H1 (cell line): ENCODE results near the gene BAIAP2. TPM values are rescaled to one million over a fixed set of nuclear protein-coding genes. Genes with fewer than 3 reads are reported as not detected.

Experiments used
- CTCF ChIA-PET: fragments of 300-600 bp; sonication (Branson Sonifier 250); formaldehyde crosslinking; loops from one replicate; lab custom pipeline; 2021; ENCODE audit not compliant: partially characterized antibody; lab: Charles Lee
- POLR2A ChIA-PET: fragments of 300-600 bp; sonication (Branson Sonifier 250); formaldehyde crosslinking; loops from one replicate; lab custom pipeline; 2021; ENCODE audit warnings: inconsistent platforms; ENCODE audit not compliant: partially characterized antibody; lab: Charles Lee
- DNase-seq, 2 experiments: peaks; one replicate each; pipeline versions ENCODE4 v3.0.0 to v3.0.0-alpha.2; 2010 to 2022; ENCODE audit warnings: low spot score in 2 of 2, low read depth in 1 of 2, mixed read lengths in 1 of 2
- FAIRE-seq: peaks from 2 replicates; lab custom pipeline; 2011; peaks lifted over from hg19 to GRCh38; lab: Jason Lieb, UNC
- H2AFZ ChIP-seq: 2 replicates; pipeline ENCODE4 v1.8.1; 2012; ENCODE audit warnings: low read length, inconsistent platforms
- H2AK5ac ChIP-seq: 2 replicates; pipeline ENCODE4 v1.6.1; 2013; ENCODE audit warnings: low read depth, low read length
- H2BK120ac ChIP-seq: replicated peaks from 2 replicates; pipeline ENCODE3; 2013; ENCODE audit warnings: low read depth, low read length, inconsistent platforms
- H2BK12ac ChIP-seq: 2 replicates; pipeline ENCODE4 v1.6.1; 2013; ENCODE audit warnings: low read depth, low read length
- H2BK15ac ChIP-seq: 2 replicates; pipeline ENCODE4 v1.6.1; 2013; ENCODE audit warnings: low read length
- H2BK20ac ChIP-seq: 2 replicates; pipeline ENCODE4 v1.6.1; 2013; ENCODE audit warnings: low read length
- H2BK5ac ChIP-seq: 2 replicates; pipeline ENCODE4 v1.6.1; 2013; ENCODE audit warnings: low read depth, low read length
- H3K14ac ChIP-seq: 2 replicates; pipeline ENCODE4 v1.6.1; 2013; ENCODE audit warnings: inconsistent platforms; ENCODE audit not compliant: insufficient read length
- H3K18ac ChIP-seq: 2 replicates; pipeline ENCODE4 v1.6.1; 2013; ENCODE audit warnings: low read length; ENCODE audit errors: extremely low read depth
- H3K23ac ChIP-seq: 2 replicates; pipeline ENCODE4 v1.6.1; 2013; ENCODE audit warnings: inconsistent platforms; ENCODE audit not compliant: insufficient read length
- H3K23me2 ChIP-seq: 2 replicates; pipeline ENCODE4 v1.6.1; 2013; ENCODE audit warnings: low read depth, low read length
- H3K27ac ChIP-seq: 2 replicates; pipeline ENCODE4 v1.6.1; 2011; ENCODE audit warnings: low read depth, low read length, inconsistent platforms
- H3K27me3 ChIP-seq, 4 experiments: replicated peaks in 1 of 4; 1 replicate in 1 of 4; 2 replicates in 3 of 4; pipeline versions ENCODE4 v1.6.1 to v1.8.1; 2011 to 2013; ENCODE audit warnings: low read length in 3 of 4, mild to moderate bottlenecking in 3 of 4, inconsistent platforms in 2 of 4, mixed read lengths in 2 of 4, moderate library complexity in 1 of 4; ENCODE audit not compliant: control insufficient read depth in 3 of 4, insufficient read depth in 3 of 4; ENCODE audit errors: extremely low read depth in 1 of 4
- H3K36me3 ChIP-seq, 4 experiments: 2 replicates each; pipeline versions ENCODE4 v1.6.1 to v1.8.1; 2011 to 2013; ENCODE audit warnings: mild to moderate bottlenecking in 4 of 4, low read length in 3 of 4, moderate library complexity in 2 of 4, control low read depth in 1 of 4, inconsistent platforms in 1 of 4; ENCODE audit not compliant: insufficient read depth in 4 of 4, control insufficient read depth in 2 of 4
- H3K4ac ChIP-seq: replicated peaks from 2 replicates; pipeline ENCODE3; 2013; ENCODE audit warnings: low read length, low read depth, mixed read lengths, inconsistent platforms; ENCODE audit not compliant: insufficient read length
- H3K4me1 ChIP-seq, 4 experiments: replicated peaks in 1 of 4; 1 replicate in 1 of 4; 2 replicates in 3 of 4; pipeline versions ENCODE4 v1.6.1 to v1.8.1; 2011 to 2013; ENCODE audit warnings: low read length in 3 of 4, inconsistent platforms in 2 of 4, mixed read lengths in 1 of 4; ENCODE audit not compliant: insufficient read depth in 4 of 4, control insufficient read depth in 3 of 4
- H3K4me2 ChIP-seq, 2 experiments: 2 replicates each; pipeline versions ENCODE4 v1.6.1 to v1.8.1; 2011 to 2013; ENCODE audit warnings: low read depth in 2 of 2, low read length in 2 of 2, control low read depth in 1 of 2, inconsistent platforms in 1 of 2, mild to moderate bottlenecking in 1 of 2; ENCODE audit not compliant: insufficient read depth in 1 of 2
- H3K4me3 ChIP-seq, 4 experiments: fragments of 200-600, 300-600 bp in 1 of 4; sonication (generic), shearing (Covaris generic), sonication (Bioruptor Twin) in 1 of 4; 2 replicates each; pipeline versions ENCODE4 v1.5.1 to v1.8.1; 2011 to 2016; ENCODE audit warnings: low read length in 4 of 4, low read depth in 3 of 4, control low read depth in 2 of 4, inconsistent platforms in 2 of 4, mild to moderate bottlenecking in 2 of 4, mixed read lengths in 1 of 4, moderate library complexity in 1 of 4; ENCODE audit not compliant: insufficient read depth in 2 of 4; ENCODE audit errors: extremely low read depth in 1 of 4
- H3K56ac ChIP-seq: replicated peaks from 2 replicates; pipeline ENCODE3; 2013; ENCODE audit warnings: low read depth, mild to moderate bottlenecking, mixed read lengths, low read length, inconsistent platforms; ENCODE audit not compliant: insufficient read length
- H3K79me1 ChIP-seq: 2 replicates; pipeline ENCODE4 v1.6.1; 2013; ENCODE audit warnings: low read depth, low read length, control low read depth
- H3K79me2 ChIP-seq, 2 experiments: 2 replicates each; pipeline versions ENCODE4 v1.6.1 to v1.8.1; 2012 to 2013; ENCODE audit warnings: low read length in 2 of 2, mild to moderate bottlenecking in 2 of 2, inconsistent platforms in 1 of 2; ENCODE audit not compliant: insufficient read depth in 2 of 2, control insufficient read depth in 1 of 2
- H3K9ac ChIP-seq, 4 experiments: replicated peaks in 1 of 4; 1 replicate in 1 of 4; 2 replicates in 3 of 4; pipeline versions ENCODE4 v1.6.1 to v1.8.1; 2011 to 2013; ENCODE audit warnings: low read depth in 3 of 4, low read length in 3 of 4, control low read depth in 2 of 4, mild to moderate bottlenecking in 2 of 4, moderate library complexity in 2 of 4, inconsistent platforms in 1 of 4; ENCODE audit errors: extremely low read depth in 1 of 4
- H3K9me3 ChIP-seq, 2 experiments: 2 replicates each; pipeline versions ENCODE4 v1.6.1 to v1.8.1; 2012 to 2013; ENCODE audit warnings: mild to moderate bottlenecking in 2 of 2, moderate library complexity in 2 of 2, control low read depth in 1 of 2, inconsistent platforms in 1 of 2, low read depth in 1 of 2, low read length in 1 of 2, mixed read lengths in 1 of 2; ENCODE audit not compliant: insufficient read depth in 2 of 2
- H4K20me1 ChIP-seq, 2 experiments: replicated peaks in 1 of 2; 2 replicates each; pipeline versions ENCODE3 to v1.8.1; 2011 to 2013; ENCODE audit warnings: inconsistent platforms in 2 of 2, low read length in 2 of 2, mild to moderate bottlenecking in 1 of 2; ENCODE audit not compliant: insufficient read depth in 2 of 2, control insufficient read depth in 1 of 2
- H4K5ac ChIP-seq: 2 replicates; pipeline ENCODE4 v1.6.1; 2013; ENCODE audit warnings: low read length, low read depth, mixed read lengths, inconsistent platforms; ENCODE audit not compliant: insufficient read length
- H4K8ac ChIP-seq: 2 replicates; pipeline ENCODE4 v1.8.0; 2013; ENCODE audit warnings: mild to moderate bottlenecking, moderate library complexity, low read length, inconsistent platforms; ENCODE audit not compliant: insufficient read depth; ENCODE audit errors: extremely low read depth
- H4K91ac ChIP-seq: replicated peaks from 2 replicates; pipeline ENCODE3; 2013; ENCODE audit warnings: low read length, mixed read lengths, inconsistent platforms; ENCODE audit not compliant: insufficient read length
- EP300 ChIP-seq, 2 experiments: IDR thresholded peaks; 1 replicate in 1 of 2; 2 replicates in 1 of 2; pipeline ENCODE4 v1.6.1; 2011 to 2012; ENCODE audit warnings: low read depth in 2 of 2, low read length in 2 of 2, mild to moderate bottlenecking in 2 of 2, borderline replicate concordance in 1 of 2, inconsistent platforms in 1 of 2, moderate library complexity in 1 of 2
- HDAC6 ChIP-seq: IDR thresholded peaks from one replicate; pipeline ENCODE4 v1.7.1; 2012; ENCODE audit warnings: low read depth, mild to moderate bottlenecking, inconsistent platforms, low read length, moderate library complexity
- KDM5A ChIP-seq: fragments of 200-600 bp; IDR thresholded peaks from 2 replicates; pipeline ENCODE4 v1.7.1; 2012; ENCODE audit warnings: mild to moderate bottlenecking, low read length, inconsistent platforms, mixed read lengths
- POU5F1 ChIP-seq: IDR thresholded peaks from 2 replicates; pipeline ENCODE4 v1.6.1; 2011; ENCODE audit warnings: low read depth, mild to moderate bottlenecking, low read length, moderate library complexity
- SP2 ChIP-seq: IDR thresholded peaks from 2 replicates; pipeline ENCODE4 v1.6.1; 2012; ENCODE audit warnings: mild to moderate bottlenecking, low read length, inconsistent platforms
- SRF ChIP-seq: IDR thresholded peaks from 2 replicates; pipeline ENCODE4 v1.6.1; 2011; ENCODE audit warnings: mild to moderate bottlenecking, low read depth, low read length, moderate library complexity
- TBP ChIP-seq: IDR thresholded peaks from 2 replicates; pipeline ENCODE4 v1.6.1; 2011; ENCODE audit warnings: low read depth, low read length, improper control_type of control experiment
- TEAD4 ChIP-seq: IDR thresholded peaks from 2 replicates; pipeline ENCODE4 v1.6.1; 2012; ENCODE audit warnings: low read depth, low read length, inconsistent platforms, mixed read lengths
- WGBS, 2 experiments: shearing (Covaris generic) in 1 of 2; methylation state at CpG; one replicate each; pipeline versions ENCODE4 v1.1.6 to v1.1.7; 2013 to 2015; ENCODE audit warnings: low lambda C conversion rate in 2 of 2, mixed read lengths in 2 of 2, inconsistent platforms in 1 of 2, low coverage in 1 of 2, missing lambda C conversion rate in 1 of 2; ENCODE audit not compliant: insufficient replicate concordance in 2 of 2, insufficient coverage in 1 of 2, insufficient read length in 1 of 2; ENCODE audit errors: extremely low coverage in 1 of 2, missing lambda C conversion rate in 1 of 2; 5-methylcytosine and 5-hydroxymethylcytosine counted together
- polyA plus RNA-seq, 7 experiments: library from polyadenylated mRNA; depleted of rRNA in 3 of 7; stranded (reverse) in 5 of 7; unstranded in 2 of 7; fragments of >200 nt in 5 of 7; fragments of 200-250 nt in 2 of 7; gene quantifications; 1 replicate in 5 of 7; 2 replicates in 1 of 7; 4 replicates in 1 of 7; pipeline versions ENCODE4 v1.2.1 to v1.2.3, GENCODE V29; 2011 to 2013; ENCODE audit warnings: missing spikeins in 2 of 7, mixed read lengths in 2 of 7
- total RNA-seq: library from RNA; stranded (reverse); fragmentation: NEBNext Ultra II Directional; extraction: Animal tissue kit (Norgen Biotek cat#: 25700); gene quantifications from 2 replicates; pipeline ENCODE4 v1.2.1, GENCODE V29; 2021

BAIAP2 gene
- total and polyA plus RNA-seq, 2 of the 8 experiments (the other 6 are each of a cell fraction or from before 2014, with no cell fraction given): 10.0 to 22.8 TPM

GRCh38 chr17:81144423-81144781, 109.5 kb downstream of the BAIAP2 start:
- CTCF ChIA-PET: interaction anchor here (1.2 to 4.3 kb wide), 7 partner anchors 15 to 119 kb away, joined by 3 to 24 read pairs (median 3); no protein-coding TSS in a partner anchor
- Histone ChIP-seq H4K20me1 (no peaks in the 10 kb centered on the region), H3K79me2 (no peaks in the 10 kb centered on the region), H3K9ac (no peak overlapping the region), H3K4me1 (peaks cover 0 to 2% (median 0%) of the 10 kb centered on the region in 4 experiments; a peak in 4 of 7 replicates), H2BK15ac (no peak overlapping the region), H2AFZ (no peak overlapping the region), H3K18ac (no peak overlapping the region), H3K23me2 (no peaks in the 10 kb centered on the region), H3K4ac (no peak overlapping the region), H4K8ac (no peak overlapping the region), H3K23ac (no peak overlapping the region), H4K91ac (no peak overlapping the region), H2BK120ac (no peak overlapping the region), H3K4me3 (no peak overlapping the region), H3K4me2 (no peak overlapping the region), H3K56ac (no peak overlapping the region), H2BK20ac (no peak overlapping the region), H2BK12ac (no peak overlapping the region), H4K5ac (no peak overlapping the region), H3K27me3 (no peaks in the 10 kb centered on the region), H3K36me3 (no peaks in the 10 kb centered on the region)
- no peak for TF ChIP-seq KDM5A
- TF ChIP-seq TEAD4: no peak
- no peak for TF ChIP-seq HDAC6
- no peak for TF ChIP-seq TBP
- no peak for TF ChIP-seq POU5F1
- no peak for TF ChIP-seq EP300 (IDR thresholded peaks at IDR 0.05; ENCODE audit: borderline replicate concordance in 1 of 2, low read depth in 2 of 2, low read length in 2 of 2)
- no peak for TF ChIP-seq SP2
- TF ChIP-seq SRF: no peak
- TF ChIP-seq, all 59 proteins: peak for 0
- H3K9me3 ChIP-seq: no peaks in the 10 kb centered on the region
- POLR2A ChIA-PET: interaction anchor here (0.6 kb wide), 1 partner anchor 9 kb away, joined by 3 read pairs; no protein-coding TSS in a partner anchor
- DNase-seq (no peak), FAIRE-seq (no peak)
- H3K79me1 ChIP-seq: no peaks in the 10 kb centered on the region
- H3K27ac ChIP-seq: no peak overlapping the region
- H2AK5ac ChIP-seq: no peak overlapping the region
- H3K14ac ChIP-seq: no peak overlapping the region
- no peak overlapping the region for H2BK5ac ChIP-seq
- WGBS, 2 experiments: 81% methylated on average over 9 of the region's 14 CpGs; no CpG with 5 or more reads in 1 of the 2 experiments
